GM12801 (cell line): ENCODE measurements around the gene ELAC2.

Experiments used
- CTCF ChIP-seq: IDR thresholded peaks from one replicate; pipeline ENCODE4 v1.5.1; 2011; ENCODE audit warnings: control low read depth; ENCODE audit not compliant: insufficient read length; ENCODE audit errors: extremely low read depth

ELAC2 gene

GRCh38 chr17:12995106-12995895 lies 22.5 kb downstream of the ELAC2 start:
- no peak for TF ChIP-seq CTCF

GRCh38 chr17:12994341-12995074 lies 23.3 kb downstream of the ELAC2 start:
- no peak for TF ChIP-seq CTCF

GRCh38 chr17:12993631-12994030 lies 24.2 kb downstream of the ELAC2 start:
- TF ChIP-seq CTCF, result no peak

GRCh38 chr17:12992676-12993075 lies 25.2 kb downstream of the ELAC2 start:
- TF ChIP-seq CTCF, result no peak

GRCh38 chr17:12990926-12991325 lies 26.9 kb downstream of the ELAC2 start:
- no peak for TF ChIP-seq CTCF

GRCh38 chr17:12990041-12990808 lies 27.6 kb downstream of the ELAC2 start:
- no peak for TF ChIP-seq CTCF

GRCh38 chr17:12987120-12987519 lies 30.7 kb downstream of the ELAC2 start:
- TF ChIP-seq CTCF, result no peak
